HG02884 (cell line): Measurements from ENCODE around the gene BPTF.
"Not testable (repeated sequence)": the region's sequence is repeated elsewhere in the genome, so short reads cannot be mapped to it uniquely, and the experiment has no call there.

Experiments used
- ATAC-seq: cut with Tn5 transposase; IDR thresholded peaks from one replicate; pipeline ENCODE4 v1.9.1; 2021; ENCODE audit warnings: mild to moderate bottlenecking, moderate library complexity; ENCODE audit not compliant: unreplicated experiment

BPTF gene

DNA sequence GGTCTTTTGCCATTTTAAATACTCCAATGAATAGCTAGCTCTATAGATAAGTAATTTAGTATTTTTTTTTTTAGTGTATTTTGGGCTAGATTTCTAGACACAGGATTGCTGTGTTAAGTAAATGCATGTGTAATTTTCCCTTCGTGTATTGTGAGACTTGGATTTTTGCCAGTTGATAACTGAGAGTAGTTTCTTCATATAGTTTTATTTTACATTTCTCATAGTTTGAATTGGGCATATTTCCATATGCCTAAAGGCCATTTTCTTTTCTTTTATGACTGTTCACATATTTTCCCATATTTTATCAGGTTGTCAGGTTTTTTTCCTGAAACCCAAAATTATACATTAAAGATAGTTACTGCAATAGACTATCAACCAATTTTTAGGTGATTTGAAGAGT, 59.4 kb downstream of the BPTF start:
- ATAC-seq, result no peak

DNA sequence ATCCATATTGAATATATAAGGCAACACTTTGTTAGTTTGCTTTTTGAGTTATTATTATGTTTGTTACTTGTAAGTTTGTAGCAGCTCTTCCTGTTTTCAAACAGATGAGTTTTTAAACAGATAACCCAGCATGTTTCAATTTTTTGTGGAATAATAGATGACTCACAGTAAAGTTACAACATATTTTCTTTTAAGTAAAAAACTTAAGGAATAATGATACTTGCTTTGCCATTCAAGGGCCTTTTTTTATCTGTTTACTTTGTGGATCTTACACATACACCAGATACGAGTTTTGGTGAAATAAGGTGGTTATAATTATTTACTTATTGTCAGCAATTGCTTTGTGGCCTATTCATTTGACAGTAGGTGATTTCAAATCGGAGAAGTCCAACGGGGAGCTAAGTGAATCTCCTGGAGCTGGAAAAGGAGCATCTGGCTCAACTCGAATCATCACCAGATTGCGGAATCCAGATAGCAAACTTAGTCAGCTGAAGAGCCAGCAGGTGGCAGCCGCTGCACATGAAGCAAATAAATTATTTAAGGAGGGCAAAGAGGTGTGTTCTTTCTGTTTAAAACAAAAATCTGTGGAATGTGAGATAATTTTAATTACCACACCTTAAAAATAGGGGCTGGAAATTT, 66.3 kb downstream of the BPTF start:
- no peak for ATAC-seq

- no peak for ATAC-seq
Measured at GRCh38 chr17:67902511-67903231, 77.4 kb downstream of the BPTF start.

DNA sequence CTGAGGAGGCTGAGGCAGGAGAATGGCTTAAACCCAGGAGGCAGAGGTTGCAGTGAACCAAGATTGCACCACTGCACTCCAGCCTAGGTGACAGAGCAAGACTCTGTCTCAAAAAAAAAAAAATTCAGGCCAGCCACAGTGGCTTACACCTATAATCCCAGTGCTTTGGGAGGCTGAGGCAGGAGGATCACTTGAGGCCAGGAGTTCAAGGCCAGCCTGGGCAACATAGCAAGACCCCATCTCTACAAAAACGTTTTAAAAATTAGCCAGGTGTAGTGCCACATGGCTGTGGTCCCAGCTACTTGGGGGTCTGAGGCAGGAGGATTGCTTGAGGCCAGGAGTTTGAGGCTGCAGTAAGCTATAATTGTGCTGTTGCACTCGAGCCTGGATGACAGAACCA, 80.0 kb downstream of the BPTF start:
- ATAC-seq, result not testable (repeated sequence)

DNA sequence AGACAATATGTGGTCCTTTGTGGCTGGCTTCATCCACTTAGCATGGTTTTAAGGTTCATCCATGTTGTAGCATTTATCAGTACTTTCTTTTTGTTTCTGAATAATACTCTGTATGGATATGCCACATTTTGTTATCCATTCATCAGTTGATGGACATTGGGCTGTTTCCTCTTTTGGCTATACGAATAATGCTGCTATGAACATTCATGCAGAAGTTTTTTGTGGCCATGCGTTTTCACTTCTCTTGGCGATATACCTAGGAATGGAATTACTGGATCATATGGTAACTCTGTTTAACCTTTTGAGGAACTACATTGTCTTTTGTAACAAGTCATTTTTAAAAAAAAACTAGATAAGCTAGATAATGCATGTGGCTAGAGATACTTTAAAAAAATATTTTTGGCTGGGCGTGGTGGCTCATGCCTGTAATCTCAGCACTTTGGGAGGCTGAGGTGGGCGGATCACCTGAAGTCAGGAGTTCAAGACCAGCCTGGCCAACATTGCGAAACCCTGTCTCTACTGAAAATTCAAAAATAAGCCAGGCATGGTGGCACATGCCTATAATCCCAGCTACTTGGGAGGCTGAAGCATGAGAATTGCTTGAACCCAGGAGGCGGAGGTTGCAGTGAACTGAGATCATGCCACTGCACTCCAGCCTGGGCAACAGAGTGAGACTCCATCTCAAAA, 85.0 kb downstream of the BPTF start:
- not testable (repeated sequence) for ATAC-seq

DNA sequence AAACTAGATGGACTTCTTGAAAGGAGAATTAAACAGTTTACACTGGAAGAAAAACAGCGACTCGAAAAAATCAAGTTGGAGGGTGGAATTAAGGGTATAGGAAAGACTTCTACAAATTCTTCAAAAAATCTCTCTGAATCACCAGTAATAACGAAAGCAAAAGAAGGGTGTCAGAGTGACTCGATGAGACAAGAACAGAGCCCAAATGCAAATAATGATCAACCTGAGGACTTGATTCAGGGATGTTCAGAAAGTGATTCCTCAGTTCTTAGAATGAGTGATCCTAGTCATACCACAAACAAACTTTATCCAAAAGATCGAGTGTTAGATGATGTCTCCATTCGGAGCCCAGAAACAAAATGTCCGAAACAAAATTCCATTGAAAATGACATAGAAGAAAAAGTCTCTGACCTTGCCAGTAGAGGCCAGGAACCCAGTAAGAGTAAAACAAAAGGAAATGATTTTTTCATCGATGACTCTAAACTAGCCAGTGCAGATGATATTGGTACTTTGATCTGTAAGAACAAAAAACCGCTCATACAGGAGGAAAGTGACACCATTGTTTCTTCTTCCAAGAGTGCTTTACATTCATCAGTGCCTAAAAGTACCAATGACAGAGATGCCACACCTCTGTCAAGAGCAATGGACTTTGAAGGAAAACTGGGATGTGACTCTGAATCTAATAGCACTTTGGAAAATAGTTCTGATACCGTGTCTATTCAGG, 85.9 kb downstream of the BPTF start:
- no peak for ATAC-seq

- ATAC-seq, result no peak
Measured at GRCh38 chr17:67912088-67912487, 86.8 kb downstream of the BPTF start.

GRCh38 chr17:67912656-67913055, 87.4 kb downstream of the BPTF start:
- no peak for ATAC-seq

- ATAC-seq, result no peak
Measured at GRCh38 chr17:67920212-67920611, 94.9 kb downstream of the BPTF start.

DNA sequence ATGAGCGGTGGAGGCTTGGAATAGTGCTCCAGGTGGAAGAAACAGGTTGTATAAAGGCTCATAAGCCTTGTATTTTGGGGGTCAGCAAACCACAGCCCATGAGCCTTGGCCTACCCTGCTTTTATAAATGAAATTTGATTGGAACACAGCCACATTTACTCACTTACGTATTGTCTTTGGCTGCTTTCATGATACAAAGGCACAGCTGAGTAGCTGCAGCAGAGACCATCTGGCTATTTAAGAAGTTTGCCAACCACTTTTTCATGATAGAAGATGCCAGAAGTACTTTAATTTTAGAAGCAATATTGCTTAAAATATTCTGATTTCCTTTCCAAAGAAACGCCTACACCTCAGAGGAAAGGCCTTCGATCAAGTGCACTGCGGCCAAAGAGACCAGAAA, 97.2 kb downstream of the BPTF start:
- ATAC-seq, result no peak

GRCh38 chr17:67928842-67929241, 103.5 kb downstream of the BPTF start:
- not testable (repeated sequence) for ATAC-seq

DNA sequence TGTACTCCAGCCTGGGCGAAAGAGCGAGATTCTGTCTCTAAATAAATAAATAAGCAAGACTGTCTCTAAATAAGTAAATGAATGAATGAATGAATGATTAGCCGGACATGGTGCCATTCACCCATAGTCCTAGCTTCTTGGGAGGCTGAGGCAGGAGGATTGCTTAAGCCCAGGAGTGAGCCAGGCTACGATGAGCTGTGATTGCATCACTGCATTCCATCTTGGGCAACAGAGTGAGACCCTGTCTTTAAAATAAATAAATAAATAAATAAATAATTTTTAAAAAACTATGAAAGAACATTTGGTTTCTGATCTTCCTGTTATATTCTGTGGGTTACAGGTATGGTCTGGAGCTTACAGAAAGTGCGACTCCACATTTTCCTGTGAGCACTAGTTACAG, 105.9 kb downstream of the BPTF start:
- ATAC-seq, result no peak

DNA sequence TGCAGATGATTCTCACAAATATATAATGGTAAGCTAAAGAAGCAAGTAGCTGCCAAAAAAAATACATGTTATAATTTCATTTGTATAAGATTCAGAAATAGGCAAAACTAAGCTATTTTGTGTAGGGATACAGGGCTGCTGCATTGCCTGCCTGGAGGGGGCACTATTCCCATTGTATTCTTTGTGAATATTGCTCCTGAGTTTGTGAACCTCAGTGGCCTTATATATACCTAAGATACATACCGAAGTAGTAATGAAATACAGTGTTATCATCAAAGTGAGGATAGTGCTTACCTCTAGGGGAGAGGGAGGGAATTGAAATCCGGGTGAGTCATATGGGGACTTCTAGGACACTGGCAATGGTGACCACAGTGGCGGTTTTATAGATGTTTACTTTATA, 117.5 kb downstream of the BPTF start:
- no peak for ATAC-seq

DNA sequence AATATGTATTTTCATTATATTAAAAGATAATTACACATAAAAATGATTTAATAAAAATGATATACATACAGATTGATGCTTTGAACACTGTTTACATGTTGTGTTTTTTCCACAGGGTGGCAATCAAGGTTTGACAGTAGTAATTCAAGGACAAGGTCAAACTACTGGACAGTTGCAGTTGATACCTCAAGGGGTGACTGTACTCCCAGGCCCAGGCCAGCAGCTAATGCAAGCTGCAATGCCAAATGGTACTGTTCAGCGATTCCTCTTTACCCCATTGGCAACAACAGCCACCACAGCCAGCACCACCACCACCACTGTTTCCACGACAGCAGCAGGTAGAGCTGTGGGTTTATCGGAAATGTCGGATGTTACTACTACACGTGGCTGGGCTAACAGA, 118.7 kb downstream of the BPTF start:
- ATAC-seq, result no peak

GRCh38 chr17:67946513-67946912, 121.2 kb downstream of the BPTF start:
- no peak for ATAC-seq

- ATAC-seq, result no peak
Measured at GRCh38 chr17:67947325-67947813, 122.1 kb downstream of the BPTF start.

DNA sequence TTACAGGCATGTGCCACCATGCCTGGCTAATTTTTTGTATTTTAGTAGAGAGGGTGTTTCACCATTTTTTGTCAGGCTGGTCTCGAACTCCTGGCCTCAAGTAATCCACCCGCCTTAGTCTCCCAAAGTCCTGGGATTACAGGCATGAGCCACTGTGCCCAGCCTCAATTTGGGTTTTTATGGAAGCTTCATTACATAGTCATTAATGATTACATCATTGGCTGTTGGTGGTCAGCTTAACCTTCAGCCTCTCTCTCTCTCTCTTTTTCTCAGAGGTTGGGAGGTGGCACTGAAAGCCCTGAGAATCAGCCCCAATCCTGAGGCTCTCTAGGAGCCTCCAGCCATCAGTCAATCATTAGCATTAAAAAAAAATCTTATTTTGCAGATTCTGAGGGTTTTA, 125.6 kb downstream of the BPTF start:
- ATAC-seq, result no peak

GRCh38 chr17:67959510-67959909, 134.2 kb downstream of the BPTF start:
- ATAC-seq, result no peak

- ATAC-seq, result not testable (repeated sequence)
Measured at GRCh38 chr17:67960276-67960675, 135.0 kb downstream of the BPTF start.

- ATAC-seq, result not testable (repeated sequence)
Measured at GRCh38 chr17:67962156-67962555, 136.9 kb downstream of the BPTF start.

- ATAC-seq, result not testable (repeated sequence)
Measured at GRCh38 chr17:67963145-67963572, 137.9 kb downstream of the BPTF start.
